NB4 (cell line): ENCODE results near the gene PRPF8.

Experiments used
- DNase-seq: peaks from one replicate; pipeline ENCODE4 v3.0.0; 2010; ENCODE audit warnings: low read depth
- H3K4me3 ChIP-seq: one replicate; pipeline ENCODE4 v1.5.1; 2011; ENCODE audit warnings: mild to moderate bottlenecking, low read depth, low read length, moderate library complexity
- MYC ChIP-seq: IDR thresholded peaks from 2 replicates; pipeline ENCODE4 v1.6.1; 2011; ENCODE audit warnings: low read depth, low read length
- POLR2A ChIP-seq: IDR thresholded peaks from 2 replicates; pipeline ENCODE4 v1.6.1; 2011; ENCODE audit warnings: mild to moderate bottlenecking; ENCODE audit not compliant: insufficient read length; ENCODE audit errors: extremely low read depth
- TF ChIP-seq, protein P1 (sequence below): IDR thresholded peaks from one replicate; pipeline ENCODE4 v1.5.1; 2012; ENCODE audit warnings: low read depth, low read length
- TF ChIP-seq, protein P2 (sequence below): IDR thresholded peaks from 2 replicates; pipeline ENCODE4 v1.6.1; 2011; ENCODE audit warnings: low read depth, low read length

Gene PRPF8

DNA sequence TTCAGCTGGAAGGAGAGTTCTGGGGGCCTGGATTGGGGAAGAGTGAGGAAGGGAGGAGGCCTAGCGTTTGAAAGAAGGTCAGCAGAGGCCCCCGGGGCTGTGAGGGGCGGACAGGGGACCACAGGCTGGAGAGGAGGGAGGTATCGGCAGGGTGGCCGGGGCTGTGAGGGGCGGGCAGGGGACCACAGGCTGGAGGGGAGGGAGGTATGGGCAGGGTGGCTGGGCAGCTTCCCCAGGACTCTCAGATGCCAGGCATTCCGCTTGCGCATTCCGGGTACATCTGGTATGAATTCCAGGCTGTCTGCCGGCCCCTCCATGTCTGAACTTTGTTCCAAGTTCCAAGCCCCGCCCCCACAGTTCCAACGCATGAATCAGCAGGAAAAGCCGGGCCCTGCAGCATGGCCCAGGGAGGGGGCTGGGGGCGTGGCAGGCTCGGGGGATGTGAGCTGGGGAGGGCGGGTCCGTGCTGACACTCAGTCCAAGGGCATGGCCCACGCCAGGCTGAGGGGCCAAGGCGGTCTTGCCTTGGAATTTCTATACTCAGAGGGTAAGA lies 29.8 kb upstream of the PRPF8 start:
- DNase-seq, result peak; percentile 54
- TF ChIP-seq POLR2A, result no peak
- TF ChIP-seq, protein P1, sequence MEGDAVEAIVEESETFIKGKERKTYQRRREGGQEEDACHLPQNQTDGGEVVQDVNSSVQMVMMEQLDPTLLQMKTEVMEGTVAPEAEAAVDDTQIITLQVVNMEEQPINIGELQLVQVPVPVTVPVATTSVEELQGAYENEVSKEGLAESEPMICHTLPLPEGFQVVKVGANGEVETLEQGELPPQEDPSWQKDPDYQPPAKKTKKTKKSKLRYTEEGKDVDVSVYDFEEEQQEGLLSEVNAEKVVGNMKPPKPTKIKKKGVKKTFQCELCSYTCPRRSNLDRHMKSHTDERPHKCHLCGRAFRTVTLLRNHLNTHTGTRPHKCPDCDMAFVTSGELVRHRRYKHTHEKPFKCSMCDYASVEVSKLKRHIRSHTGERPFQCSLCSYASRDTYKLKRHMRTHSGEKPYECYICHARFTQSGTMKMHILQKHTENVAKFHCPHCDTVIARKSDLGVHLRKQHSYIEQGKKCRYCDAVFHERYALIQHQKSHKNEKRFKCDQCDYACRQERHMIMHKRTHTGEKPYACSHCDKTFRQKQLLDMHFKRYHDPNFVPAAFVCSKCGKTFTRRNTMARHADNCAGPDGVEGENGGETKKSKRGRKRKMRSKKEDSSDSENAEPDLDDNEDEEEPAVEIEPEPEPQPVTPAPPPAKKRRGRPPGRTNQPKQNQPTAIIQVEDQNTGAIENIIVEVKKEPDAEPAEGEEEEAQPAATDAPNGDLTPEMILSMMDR, result no peak
- TF ChIP-seq MYC, result no peak
- TF ChIP-seq, protein P2, sequence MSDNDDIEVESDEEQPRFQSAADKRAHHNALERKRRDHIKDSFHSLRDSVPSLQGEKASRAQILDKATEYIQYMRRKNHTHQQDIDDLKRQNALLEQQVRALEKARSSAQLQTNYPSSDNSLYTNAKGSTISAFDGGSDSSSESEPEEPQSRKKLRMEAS, result no peak
- H3K4me3 ChIP-seq, result no peak overlapping the region

DNA sequence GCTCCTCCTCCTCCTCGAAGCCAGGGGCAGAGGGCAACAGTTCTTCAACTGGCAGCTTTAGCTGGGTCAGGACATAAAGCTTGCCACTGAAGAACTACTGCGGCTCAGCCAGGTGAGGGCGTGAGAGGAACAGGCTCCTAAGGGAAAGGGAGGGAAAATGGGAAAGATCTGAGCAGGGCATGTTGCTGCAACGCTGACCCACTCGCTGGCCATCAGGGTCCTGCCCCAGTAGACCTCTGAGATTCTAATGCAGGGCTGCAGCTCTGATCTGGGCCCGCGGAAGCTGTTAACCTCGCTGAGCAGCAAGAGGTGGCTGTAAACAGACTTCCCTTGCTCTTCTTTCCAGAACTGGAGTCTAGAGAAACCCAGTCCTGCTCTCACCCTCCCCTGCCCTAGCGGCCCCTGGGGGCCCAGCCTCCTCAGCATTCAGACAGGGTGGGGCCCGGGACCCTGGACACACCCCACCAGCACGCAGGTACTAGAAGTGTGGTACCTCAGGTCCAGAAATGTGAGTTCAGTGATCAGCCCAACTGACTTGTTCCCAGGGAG lies 29.3 kb upstream of the PRPF8 start:
- no peak overlapping the region for H3K4me3 ChIP-seq
- DNase-seq, result no peak
- TF ChIP-seq, protein P2, result no peak
- TF ChIP-seq, protein P1, result peak; percentile 11
- TF ChIP-seq MYC (no peak), POLR2A (no peak)

DNA sequence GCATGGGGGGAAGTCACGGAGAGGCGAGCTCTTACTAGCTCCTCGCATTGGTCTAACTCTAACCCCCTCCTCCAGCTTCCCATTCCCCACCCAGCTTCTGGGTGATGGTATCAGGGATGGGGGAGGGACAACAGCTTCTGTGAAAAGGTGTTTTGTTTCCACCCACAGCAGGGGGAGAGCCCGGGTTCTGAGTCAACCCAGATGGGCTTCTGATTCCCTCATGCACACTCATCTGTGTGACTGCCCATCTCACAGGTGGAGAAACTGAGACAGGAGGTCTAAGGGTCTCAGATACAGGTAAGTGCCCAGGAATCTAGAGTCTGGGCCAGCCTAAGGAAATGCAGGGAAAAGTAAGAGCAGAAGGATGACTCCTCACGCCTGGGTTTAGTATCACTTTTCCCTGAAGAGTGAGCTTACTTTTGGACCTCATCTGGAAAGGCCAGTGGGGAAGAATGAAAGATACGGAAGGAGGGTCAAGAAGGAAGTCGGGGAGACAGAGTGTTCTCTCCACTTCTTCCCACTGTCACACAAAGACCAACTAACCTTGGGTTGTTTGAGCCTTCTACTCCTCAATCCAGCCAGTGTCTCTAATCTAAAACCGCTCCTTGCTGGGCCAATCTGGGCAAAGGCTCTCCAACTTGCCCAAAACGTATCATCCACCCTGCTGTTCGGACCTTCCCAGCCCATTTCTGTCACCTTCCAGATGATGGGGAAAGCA lies 28.7 kb upstream of the PRPF8 start:
- no peak for DNase-seq
- TF ChIP-seq POLR2A, result no peak
- TF ChIP-seq, protein P1, result no peak
- no peak for TF ChIP-seq MYC
- TF ChIP-seq, protein P2, result no peak
- no peak overlapping the region for H3K4me3 ChIP-seq

DNA sequence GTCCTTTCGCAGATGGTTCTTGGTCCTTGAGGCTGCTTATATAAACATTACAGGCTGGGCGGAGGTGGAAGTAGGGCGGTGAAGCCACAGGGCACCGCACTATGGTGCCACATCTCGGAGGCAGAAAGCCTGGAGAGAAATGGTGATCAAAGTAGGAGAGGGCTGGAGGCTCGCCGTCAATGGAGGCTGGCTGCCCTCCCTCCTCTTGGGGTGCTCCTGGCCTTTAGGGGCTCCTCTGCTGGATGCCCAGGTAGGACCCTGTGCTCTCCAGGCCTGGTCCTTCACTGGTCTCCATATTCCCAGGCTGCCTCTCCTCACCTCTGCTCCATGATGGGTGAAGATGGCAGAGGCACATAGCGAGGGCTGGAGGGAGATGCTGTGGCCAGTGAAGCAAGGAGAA lies 27.6 kb upstream of the PRPF8 start:
- TF ChIP-seq, protein P1, result no peak
- TF ChIP-seq POLR2A (no peak), MYC (no peak)
- TF ChIP-seq, protein P2, result no peak
- H3K4me3 ChIP-seq, result no peak overlapping the region
- no peak for DNase-seq

DNA sequence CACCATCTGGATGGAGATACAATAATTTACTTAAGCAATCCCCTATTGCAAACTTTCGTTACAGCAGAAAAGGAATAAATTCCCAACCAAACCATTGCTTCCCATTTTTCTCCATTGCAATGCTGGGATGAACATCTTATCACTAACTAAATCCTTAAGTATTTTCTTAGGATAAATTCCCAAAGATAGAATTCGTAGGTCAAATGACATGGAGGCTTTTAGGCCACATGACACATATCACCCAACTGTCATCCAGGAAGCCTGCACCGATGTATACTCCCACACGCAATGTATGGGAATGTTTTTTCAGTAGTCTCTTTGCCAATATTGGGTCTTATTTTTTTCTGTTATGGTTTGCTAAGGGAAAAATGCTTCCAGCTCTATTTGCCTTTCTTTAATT lies 27.1 kb upstream of the PRPF8 start:
- DNase-seq, result no peak
- TF ChIP-seq, protein P1, result no peak
- TF ChIP-seq POLR2A (no peak), MYC (no peak)
- TF ChIP-seq, protein P2, result no peak
- no peak overlapping the region for H3K4me3 ChIP-seq
